GM21529 (cell line): ENCODE measurements around the gene FAM241B.

Experiments
- ATAC-seq: cut with Tn5 transposase; IDR thresholded peaks from one replicate; pipeline ENCODE4 v1.9.1; 2021; ENCODE audit not compliant: unreplicated experiment

Gene FAM241B

DNA sequence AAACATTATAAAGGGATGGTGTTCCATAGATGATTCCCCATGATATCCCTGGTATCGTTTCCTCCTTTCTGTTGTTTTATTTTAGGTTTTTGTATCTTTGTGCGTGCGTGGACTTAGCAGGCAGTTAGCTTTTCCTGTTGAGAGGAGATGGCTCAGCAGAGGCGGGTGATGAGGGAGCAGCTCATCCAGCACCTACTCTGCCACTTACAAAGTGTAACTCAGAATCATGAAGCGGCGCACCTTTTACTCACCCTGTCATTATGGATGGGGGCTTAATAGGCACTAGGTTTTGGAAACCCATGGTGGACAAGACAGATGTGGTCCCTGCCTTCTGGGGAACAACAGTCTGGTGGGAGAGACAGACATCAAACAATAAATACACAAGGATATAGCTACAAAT is 17.1 kb downstream of the FAM241B start:
- ATAC-seq, result no peak

DNA sequence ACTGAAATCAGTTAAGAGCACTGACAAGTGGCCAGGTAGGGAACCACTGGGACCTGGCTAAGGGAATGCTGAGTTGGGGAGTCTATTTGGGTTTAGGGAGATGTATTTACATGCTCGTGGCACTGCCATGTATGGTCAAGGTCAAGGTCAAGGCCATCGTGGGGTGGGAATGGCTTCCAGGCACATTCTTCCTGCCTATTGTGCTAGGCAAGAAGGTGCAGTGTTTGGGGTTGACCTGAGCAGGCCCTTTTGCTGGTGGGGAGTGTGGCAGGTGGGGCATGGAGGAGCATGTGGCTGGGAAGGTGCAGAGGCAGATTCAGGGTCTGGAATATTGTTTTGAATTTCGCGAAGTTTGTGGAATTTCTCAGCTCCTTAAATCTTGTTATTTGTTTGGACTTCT is 17.8 kb downstream of the FAM241B start:
- ATAC-seq, result no peak

- no peak for ATAC-seq
Observed at GRCh38 chr10:69648461-69648860, 18.4 kb downstream of the FAM241B start.

DNA sequence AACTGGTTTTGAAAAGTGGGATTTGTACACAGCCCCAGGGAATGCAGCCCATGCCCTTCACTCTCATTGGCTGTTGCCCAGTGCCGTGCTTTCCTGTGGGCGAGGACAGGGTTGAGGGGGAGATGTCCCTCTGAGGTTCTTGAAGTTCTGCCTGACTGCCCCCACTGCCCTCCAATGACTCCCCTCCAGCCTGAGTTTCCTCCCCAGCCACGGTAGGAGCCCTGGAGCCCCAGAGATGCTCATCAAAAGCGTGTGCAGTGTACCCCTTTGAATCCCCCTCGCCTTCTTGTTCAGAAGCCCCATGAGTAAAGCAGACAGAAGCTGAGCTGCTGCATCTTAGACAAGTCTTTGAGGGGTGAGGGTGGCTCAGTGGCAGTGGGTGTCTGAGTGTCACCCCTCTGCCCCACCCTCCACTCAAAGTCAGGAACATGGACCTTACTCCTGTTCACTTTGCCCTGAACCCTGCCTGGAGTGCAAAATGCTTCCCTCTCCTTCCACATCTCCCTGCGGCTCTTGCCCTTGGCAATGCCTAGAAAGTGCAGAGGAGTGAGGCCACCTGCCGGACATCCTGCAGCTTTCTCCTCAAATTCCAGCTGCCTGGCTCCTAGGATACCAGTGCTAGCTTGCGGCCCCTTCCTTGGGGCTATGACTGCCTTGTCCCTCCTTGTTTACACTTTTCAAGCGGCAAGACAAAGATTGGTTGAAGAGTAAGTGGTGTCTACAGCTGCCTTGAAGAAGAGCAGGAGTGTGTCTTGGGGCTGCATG is 19.9 kb downstream of the FAM241B start:
- no peak for ATAC-seq

DNA sequence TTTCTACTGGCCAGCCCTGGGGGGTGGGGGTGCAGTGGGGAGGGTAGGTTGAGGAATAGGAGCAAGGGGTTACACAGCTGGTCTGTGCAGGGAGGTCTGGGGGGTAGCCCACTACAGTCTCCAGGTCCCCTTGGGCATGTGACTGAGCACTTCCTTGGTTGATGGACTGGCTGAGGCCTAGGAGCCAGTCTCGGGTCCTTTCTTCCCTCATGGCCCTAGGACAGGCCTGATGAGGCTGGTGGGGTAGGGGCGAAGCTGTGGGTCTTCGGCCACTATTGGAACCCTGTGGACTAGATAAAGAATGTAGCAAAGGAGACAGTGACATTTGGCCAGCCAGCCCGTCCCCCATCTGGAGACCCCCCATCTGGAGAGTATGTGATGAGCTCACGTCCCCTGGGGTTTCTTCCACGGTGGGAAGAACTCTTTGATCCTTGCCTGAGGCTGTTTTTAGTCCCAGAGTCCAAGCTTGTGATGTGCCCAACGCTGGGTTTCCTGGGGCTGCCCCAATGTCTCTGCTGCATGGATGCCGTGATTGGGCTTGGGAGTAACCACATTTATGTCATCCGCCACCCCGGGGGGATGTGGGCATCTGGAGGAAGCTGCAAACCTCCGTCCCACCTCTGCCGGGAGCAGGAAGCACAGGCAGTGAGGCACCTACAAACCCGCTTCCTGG is 20.7 kb downstream of the FAM241B start:
- ATAC-seq, result no peak

GRCh38 chr10:69651362-69651761 is 21.3 kb downstream of the FAM241B start:
- no peak for ATAC-seq

- ATAC-seq, result no peak
Observed at GRCh38 chr10:69652111-69652856, 22.2 kb downstream of the FAM241B start.

DNA sequence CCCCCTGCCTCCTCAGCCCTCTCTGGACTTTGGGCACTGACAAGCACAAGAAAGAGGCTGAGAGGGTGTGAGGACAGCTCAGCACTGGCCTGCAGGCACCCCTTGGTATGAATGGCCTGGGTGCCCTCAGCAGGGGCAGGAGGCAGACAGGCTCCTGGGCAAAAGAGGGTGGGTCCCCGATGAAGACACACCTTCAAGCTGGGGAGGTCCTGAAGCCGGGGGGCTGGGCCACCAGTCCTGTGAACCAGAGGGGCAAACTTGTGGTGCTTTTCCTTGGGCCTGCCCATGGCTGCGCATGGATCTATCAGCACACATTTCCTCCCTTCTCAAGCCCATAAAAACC is 22.8 kb downstream of the FAM241B start:
- ATAC-seq, result no peak

DNA sequence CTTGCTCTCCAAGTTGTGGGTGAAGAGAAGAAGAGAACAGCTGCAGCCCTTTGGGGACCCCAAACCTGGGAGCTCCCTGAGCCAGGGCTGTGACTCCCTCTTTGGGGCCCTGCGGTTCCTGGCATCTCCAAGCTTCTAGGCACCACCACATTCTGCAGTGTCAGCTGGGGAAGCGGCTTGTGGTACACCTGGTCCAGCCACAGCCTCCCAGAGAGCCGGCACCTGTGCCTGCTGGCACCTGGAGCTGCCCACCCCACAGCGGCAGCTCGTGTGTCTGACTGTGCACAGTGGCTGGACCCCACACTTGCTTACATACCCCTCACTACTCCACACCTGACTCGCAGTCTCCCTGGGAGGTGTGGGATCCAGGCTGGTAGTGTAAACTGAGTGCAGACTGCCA is 23.5 kb downstream of the FAM241B start:
- no peak for ATAC-seq

- no peak for ATAC-seq
Observed at GRCh38 chr10:69655124-69655867, 25.2 kb downstream of the FAM241B start.

- no peak for ATAC-seq
Observed at GRCh38 chr10:69655868-69656555, 26.0 kb downstream of the FAM241B start.

- no peak for ATAC-seq
Observed at GRCh38 chr10:69656742-69657269, 26.8 kb downstream of the FAM241B start.

GRCh38 chr10:69657430-69657829 is 27.4 kb downstream of the FAM241B start:
- ATAC-seq, result no peak

GRCh38 chr10:69657866-69658265 is 27.8 kb downstream of the FAM241B start:
- ATAC-seq, result no peak

DNA sequence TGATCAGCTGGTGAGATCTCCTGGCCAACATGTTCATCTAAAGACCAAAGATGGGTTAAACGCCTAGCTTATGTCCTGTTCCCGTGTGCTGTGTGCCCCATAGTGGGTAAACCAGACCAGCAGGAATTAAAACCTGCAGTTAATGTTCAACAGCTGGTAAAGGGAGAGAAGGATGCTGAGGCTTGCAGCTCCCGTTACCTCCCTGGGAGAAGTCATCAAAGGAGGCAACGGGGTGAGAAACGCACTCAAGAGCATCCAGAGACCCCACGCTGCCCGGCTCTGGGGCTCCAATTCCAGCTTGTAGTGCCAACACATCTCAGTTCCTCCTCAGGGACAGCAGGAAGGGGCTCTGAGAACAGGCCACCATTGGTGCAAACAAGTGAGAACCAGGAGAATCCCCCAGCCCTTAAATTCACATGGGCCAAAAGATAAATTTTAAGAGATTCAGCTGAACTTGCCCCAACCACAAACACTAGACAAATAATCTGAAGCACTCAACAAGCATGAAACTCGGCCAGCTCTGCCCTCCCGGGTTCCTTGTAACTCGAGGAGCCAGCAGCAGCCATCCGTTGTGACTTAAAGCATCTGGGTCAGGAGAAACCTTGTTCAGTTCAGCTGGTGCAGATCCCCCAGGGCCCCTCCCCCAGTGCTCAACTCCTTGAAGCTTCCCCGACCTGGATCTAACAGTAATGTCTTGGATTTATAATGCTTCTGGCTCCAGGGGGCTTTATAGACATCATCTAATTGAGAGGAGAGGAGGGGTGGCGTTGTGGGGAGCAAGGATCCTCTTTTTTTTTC is 29.4 kb downstream of the FAM241B start:
- no peak for ATAC-seq

- no peak for ATAC-seq
Observed at GRCh38 chr10:69660296-69660695, 30.2 kb downstream of the FAM241B start.

DNA sequence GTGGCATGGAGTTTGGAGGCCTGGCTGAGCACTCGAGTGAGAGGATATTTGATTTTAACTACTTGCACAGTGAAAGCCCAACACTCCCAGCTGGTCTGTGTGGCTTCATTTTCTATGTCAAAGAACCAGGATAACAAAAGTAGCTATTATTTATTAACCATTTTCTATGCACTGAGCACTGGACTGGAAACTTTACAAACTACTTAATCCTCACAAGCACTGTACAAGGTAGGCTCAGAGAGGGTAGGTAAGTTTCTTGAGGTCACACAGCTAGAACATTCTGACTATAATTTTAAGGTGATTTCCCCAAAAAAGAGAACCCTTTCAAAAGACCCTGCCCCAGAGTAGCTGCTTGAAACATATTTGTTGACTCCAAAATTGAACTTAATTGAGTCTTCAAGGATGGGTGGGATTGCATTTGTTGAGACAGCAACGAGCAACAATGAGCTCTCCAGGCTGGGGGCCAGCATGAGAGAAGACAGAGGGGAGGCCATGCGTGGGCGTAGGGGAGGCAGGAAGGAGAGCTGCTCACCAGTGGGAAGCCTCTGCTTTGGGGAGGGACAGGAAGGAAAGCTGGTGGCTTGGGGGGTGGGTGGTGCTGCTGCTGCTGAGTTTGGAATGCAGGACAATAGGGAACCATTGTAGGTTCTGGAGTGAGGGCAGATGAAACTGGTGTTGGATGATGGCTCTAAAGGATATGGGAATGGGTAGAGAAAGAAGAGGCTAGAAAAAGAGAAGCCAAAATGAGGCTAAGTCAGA is 31.5 kb downstream of the FAM241B start:
- no peak for ATAC-seq

DNA sequence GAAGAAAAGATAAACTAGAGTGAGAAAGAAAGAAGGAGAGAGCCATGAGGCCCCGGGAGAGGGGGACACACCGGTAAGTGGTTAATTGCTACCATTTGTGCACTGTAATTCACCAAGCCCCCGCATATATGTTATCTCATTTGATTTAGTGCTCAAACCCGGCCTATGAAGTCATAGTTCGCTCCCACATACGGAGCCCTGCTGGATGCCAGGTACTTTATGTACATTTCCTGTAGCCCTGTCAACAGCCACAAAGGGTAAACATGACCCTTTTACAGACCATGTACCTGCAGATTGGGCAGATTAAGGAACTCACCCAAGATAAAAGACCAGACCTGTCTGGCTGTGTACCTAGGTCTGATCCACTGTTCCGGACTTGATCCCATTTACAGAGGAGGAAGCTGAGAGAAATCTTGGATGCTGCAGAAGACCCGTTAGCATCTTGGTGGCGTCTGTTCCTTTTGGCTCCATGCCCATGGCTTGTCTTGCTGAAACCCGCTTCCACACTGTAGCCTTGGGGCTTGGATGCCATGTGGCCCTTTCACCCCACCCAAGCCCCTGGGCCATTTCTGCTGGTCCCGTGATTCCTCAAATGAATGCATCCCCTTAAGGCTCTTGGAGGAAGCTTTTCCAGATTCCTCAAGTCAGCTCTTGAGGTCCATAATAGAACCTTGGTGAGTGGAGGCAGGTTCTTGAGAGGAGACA is 32.3 kb downstream of the FAM241B start:
- no peak for ATAC-seq
